ENCODE results near the gene FAM227B.

Gene FAM227B

DNA sequence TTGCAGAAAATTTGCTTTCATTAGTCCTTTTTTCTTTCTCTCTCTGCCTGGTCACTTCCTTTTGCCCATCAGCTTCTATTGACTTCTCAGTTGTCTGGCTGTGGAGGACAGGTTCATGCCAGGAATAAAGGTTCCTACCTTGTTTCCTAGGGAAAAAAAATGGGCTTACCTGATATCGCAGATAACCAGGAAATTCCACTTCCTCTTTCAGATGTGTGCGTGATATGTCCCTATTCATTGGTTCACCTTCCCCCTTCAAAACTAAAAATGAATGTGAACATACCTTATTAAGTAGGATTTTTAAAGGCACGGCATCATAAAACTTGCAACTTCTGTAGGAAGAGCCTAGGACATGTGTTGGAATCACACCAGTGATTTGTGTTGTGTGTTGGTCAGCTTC, 317.6 kb downstream of the FAM227B start:
- TF ChIP-seq TARDBP (IDR thresholded peaks at IDR 0.05), result no peak
- TF ChIP-seq ZNF384 (IDR thresholded peaks at IDR 0.05), result no peak
- POLR2A ChIA-PET, result no interaction called here
- no peak for DNase-seq (ENCODE audit: extremely low spot score)
- CTCF ChIA-PET, result no interaction called here

DNA sequence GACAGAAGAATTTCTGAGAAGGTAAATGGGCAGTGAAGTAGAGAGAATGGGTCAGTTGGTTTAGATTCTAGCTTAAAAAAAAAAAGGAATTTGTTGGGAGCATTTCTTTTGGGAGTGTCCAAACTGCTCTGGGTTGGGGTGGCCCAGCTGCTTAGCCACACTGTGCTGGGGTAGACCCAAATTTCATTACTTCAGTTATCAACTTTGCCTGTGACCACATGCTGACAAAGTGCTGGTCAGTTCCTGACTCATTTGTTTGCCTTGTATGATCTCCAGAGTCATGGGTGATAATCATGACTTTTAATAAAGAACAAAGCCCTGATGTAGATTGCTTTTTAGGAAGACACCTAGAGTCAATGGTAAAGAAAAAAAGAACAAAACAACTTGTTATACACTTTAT, 319.1 kb downstream of the FAM227B start:
- TF ChIP-seq SP1 (IDR thresholded peaks at IDR 0.05), result no peak
- no peak for TF ChIP-seq TARDBP (IDR thresholded peaks at IDR 0.05)
- TF ChIP-seq L3MBTL2 (conservative IDR thresholded peaks at IDR 0.05), result no peak
- TF ChIP-seq FOXM1 (IDR thresholded peaks at IDR 0.05; ENCODE audit: borderline replicate concordance), result no peak
- no peak for TF ChIP-seq LEF1 (IDR thresholded peaks at IDR 0.05; ENCODE audit: borderline replicate concordance)
- TF ChIP-seq NFRKB (IDR thresholded peaks at IDR 0.05), result no peak
- no peak for TF ChIP-seq ELF4 (IDR thresholded peaks at IDR 0.05)
- TF ChIP-seq, protein P1, sequence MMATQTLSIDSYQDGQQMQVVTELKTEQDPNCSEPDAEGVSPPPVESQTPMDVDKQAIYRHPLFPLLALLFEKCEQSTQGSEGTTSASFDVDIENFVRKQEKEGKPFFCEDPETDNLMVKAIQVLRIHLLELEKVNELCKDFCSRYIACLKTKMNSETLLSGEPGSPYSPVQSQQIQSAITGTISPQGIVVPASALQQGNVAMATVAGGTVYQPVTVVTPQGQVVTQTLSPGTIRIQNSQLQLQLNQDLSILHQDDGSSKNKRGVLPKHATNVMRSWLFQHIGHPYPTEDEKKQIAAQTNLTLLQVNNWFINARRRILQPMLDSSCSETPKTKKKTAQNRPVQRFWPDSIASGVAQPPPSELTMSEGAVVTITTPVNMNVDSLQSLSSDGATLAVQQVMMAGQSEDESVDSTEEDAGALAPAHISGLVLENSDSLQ (IDR thresholded peaks at IDR 0.05), result no peak
- TF ChIP-seq SUZ12 (IDR thresholded peaks at IDR 0.05), result no peak
- TF ChIP-seq BHLHE40 (IDR thresholded peaks at IDR 0.05; ENCODE audit: borderline replicate concordance), result no peak
- TF ChIP-seq ZNF384 (IDR thresholded peaks at IDR 0.05), result no peak
- TF ChIP-seq ARNT (IDR thresholded peaks at IDR 0.05), result no peak
- TF ChIP-seq HDGF (IDR thresholded peaks at IDR 0.05; ENCODE audit: borderline replicate concordance), result no peak
- CTCF ChIA-PET, result no interaction called here
- POLR2A ChIA-PET, result no interaction called here
- DNase-seq (ENCODE audit: extremely low spot score), result no peak

DNA sequence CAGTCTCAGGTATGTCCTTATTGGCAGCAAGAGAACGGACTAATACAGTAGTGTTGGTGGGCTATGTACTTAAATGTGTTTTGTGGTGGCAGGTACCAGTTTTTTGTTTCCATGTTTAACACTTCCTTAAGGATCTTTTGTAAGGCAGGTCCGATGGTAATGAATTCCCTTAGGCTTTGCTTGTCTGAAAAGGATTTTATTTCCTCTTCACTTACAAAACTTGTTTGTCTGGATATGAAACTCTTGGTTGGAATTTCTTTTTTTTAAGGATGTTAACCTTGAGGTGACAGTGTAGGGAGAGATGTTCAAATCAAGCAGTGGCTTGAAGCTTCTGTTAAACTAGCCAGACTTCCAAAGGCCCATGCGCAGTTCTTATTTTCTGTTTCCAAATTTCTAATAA, 319.8 kb downstream of the FAM227B start:
- ChIA-PET CTCF (no interaction called here), POLR2A (no interaction called here)
- TF ChIP-seq ZNF384 (IDR thresholded peaks at IDR 0.05) (no peak), FOXK2 (IDR thresholded peaks at IDR 0.05) (no peak), HDGF (IDR thresholded peaks at IDR 0.05; ENCODE audit: borderline replicate concordance) (no peak), FOXM1 (IDR thresholded peaks at IDR 0.05; ENCODE audit: borderline replicate concordance) (no peak), LEF1 (IDR thresholded peaks at IDR 0.05; ENCODE audit: borderline replicate concordance) (no peak), L3MBTL2 (conservative IDR thresholded peaks at IDR 0.05) (no peak), TARDBP (IDR thresholded peaks at IDR 0.05) (no peak), SP1 (IDR thresholded peaks at IDR 0.05) (no peak), ARNT (IDR thresholded peaks at IDR 0.05) (no peak), BHLHE40 (IDR thresholded peaks at IDR 0.05; ENCODE audit: borderline replicate concordance) (no peak), CTBP1 (IDR thresholded peaks at IDR 0.05; ENCODE audit: borderline replicate concordance) (no peak), FOXA1 (IDR thresholded peaks at IDR 0.05) (no peak), SUZ12 (IDR thresholded peaks at IDR 0.05) (no peak), ELF4 (IDR thresholded peaks at IDR 0.05) (no peak)
- TF ChIP-seq, protein P1 (IDR thresholded peaks at IDR 0.05), result no peak
- no peak for DNase-seq (ENCODE audit: extremely low spot score)

DNA sequence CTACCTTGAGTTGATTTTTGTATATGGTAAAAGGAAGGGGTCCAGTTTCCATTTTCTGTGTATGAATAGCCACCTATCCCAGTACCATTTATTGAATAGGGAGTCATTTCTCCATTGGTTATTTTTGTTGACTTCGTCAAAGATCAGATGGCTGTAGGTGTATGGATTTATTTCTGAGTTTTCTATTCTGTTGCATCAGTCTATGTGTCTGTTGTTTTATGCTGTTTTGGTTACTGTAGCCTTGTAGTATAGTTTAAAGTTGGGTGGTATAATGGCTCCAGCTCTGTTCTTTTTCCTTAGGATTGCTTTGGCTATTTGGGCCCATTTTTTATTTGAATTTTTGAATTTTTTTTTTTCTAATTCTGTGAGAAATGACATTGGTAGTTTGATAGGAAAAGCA, 323.0 kb downstream of the FAM227B start:
- no peak for DNase-seq (ENCODE audit: extremely low spot score)
- POLR2A ChIA-PET, result no interaction called here
- CTCF ChIA-PET, result no interaction called here
- TF ChIP-seq FOXA1 (IDR thresholded peaks at IDR 0.05), result no peak
- TF ChIP-seq SUZ12 (IDR thresholded peaks at IDR 0.05), result no peak

DNA sequence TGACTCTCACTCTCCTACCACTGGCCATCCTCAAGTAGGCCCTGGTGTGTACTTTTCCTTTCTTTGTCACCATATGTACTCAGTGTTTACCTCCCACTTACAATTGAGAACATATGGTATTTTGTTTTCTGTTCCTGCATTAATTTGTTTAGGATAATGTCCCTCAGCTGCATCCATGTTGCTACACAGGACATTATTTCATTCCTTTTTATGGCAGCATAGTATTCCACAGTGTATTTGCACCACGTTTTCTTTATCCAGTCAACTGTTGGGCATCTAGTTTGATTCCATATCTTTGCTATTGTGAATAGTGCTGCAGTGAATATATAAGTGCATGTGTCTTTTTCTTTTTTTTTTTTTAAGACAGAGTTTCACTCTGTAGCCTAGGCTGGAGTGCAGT, 324.4 kb downstream of the FAM227B start:
- no peak for DNase-seq (ENCODE audit: extremely low spot score)
- TF ChIP-seq CTBP1 (IDR thresholded peaks at IDR 0.05; ENCODE audit: borderline replicate concordance) (no peak), FOXM1 (IDR thresholded peaks at IDR 0.05; ENCODE audit: borderline replicate concordance) (no peak)
- ChIA-PET CTCF (no interaction called here), POLR2A (no interaction called here)

DNA sequence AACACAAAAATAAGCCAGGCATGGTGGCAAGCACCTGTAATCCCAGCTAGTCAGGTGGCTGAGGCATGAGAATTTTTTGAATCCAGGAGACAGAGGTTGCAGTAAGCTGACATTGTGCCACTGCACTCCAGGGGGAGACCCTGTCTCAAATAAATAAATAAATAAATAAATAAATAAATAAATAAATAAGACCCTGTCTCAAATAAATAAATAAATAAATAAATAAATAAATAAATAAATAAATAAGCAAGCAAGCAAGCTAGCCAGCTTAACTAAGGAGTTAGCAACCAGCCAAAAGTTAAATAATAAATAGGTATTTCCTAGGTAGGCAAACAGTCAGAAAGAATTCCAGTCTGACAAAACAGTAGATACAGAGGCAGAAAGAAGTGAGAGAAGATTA, 326.7 kb downstream of the FAM227B start:
- POLR2A ChIA-PET, result no interaction called here
- TF ChIP-seq SUZ12 (IDR thresholded peaks at IDR 0.05) (no peak), FOXK2 (IDR thresholded peaks at IDR 0.05) (no peak), LEF1 (IDR thresholded peaks at IDR 0.05; ENCODE audit: borderline replicate concordance) (no peak), ELF4 (IDR thresholded peaks at IDR 0.05) (no peak), CTBP1 (IDR thresholded peaks at IDR 0.05; ENCODE audit: borderline replicate concordance) (no peak), HDGF (IDR thresholded peaks at IDR 0.05; ENCODE audit: borderline replicate concordance) (no peak), SP1 (IDR thresholded peaks at IDR 0.05) (no peak), FOXM1 (IDR thresholded peaks at IDR 0.05; ENCODE audit: borderline replicate concordance) (no peak), TARDBP (IDR thresholded peaks at IDR 0.05) (no peak), L3MBTL2 (conservative IDR thresholded peaks at IDR 0.05) (no peak), FOXA1 (IDR thresholded peaks at IDR 0.05) (no peak), ARNT (IDR thresholded peaks at IDR 0.05) (no peak), BHLHE40 (IDR thresholded peaks at IDR 0.05; ENCODE audit: borderline replicate concordance) (no peak), NFRKB (IDR thresholded peaks at IDR 0.05) (no peak), ZNF384 (IDR thresholded peaks at IDR 0.05) (no peak)
- TF ChIP-seq, protein P1 (IDR thresholded peaks at IDR 0.05), result no peak
- no peak for DNase-seq (ENCODE audit: extremely low spot score)
- CTCF ChIA-PET, result no interaction called here

DNA sequence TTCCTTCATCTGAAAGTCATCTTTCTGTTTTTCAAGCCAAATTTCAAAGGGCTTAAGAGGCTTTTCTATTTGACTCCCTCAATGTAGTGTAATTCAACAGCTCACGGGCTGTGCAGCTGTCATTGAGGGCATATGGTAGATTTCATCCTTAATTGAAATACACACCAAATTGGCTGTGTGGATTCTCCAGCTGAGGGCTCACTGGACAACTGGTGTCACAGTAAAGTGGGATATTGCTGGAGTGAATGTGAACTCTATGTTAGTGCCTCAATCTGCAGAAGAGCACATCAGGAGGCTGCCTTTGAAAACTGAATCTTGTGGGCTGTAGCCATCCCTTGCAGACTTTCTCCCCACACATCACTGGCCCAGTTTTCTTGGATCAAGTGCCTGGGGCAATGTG, 330.4 kb downstream of the FAM227B start:
- ChIA-PET POLR2A (no interaction called here), CTCF (no interaction called here)
- TF ChIP-seq HDGF (IDR thresholded peaks at IDR 0.05; ENCODE audit: borderline replicate concordance) (no peak), FOXM1 (IDR thresholded peaks at IDR 0.05; ENCODE audit: borderline replicate concordance) (no peak), NFRKB (IDR thresholded peaks at IDR 0.05) (no peak), CTBP1 (IDR thresholded peaks at IDR 0.05; ENCODE audit: borderline replicate concordance) (no peak), LEF1 (IDR thresholded peaks at IDR 0.05; ENCODE audit: borderline replicate concordance) (no peak), L3MBTL2 (conservative IDR thresholded peaks at IDR 0.05) (no peak), TARDBP (IDR thresholded peaks at IDR 0.05) (no peak), BHLHE40 (IDR thresholded peaks at IDR 0.05; ENCODE audit: borderline replicate concordance) (no peak), ARNT (IDR thresholded peaks at IDR 0.05) (no peak), ELF4 (IDR thresholded peaks at IDR 0.05) (no peak), SP1 (IDR thresholded peaks at IDR 0.05) (no peak), SUZ12 (IDR thresholded peaks at IDR 0.05) (no peak), FOXK2 (IDR thresholded peaks at IDR 0.05) (no peak), FOXA1 (IDR thresholded peaks at IDR 0.05) (no peak), ZNF384 (IDR thresholded peaks at IDR 0.05) (no peak)
- TF ChIP-seq, protein P1 (IDR thresholded peaks at IDR 0.05), result no peak
- no peak for DNase-seq (ENCODE audit: extremely low spot score)
